22Rv1 (cell line): ENCODE data around the gene DCDC2.

Source experiments
- ZFX ChIP-seq: fragments of 450-650 bp; IDR thresholded peaks from 2 replicates; pipeline ENCODE4 v1.6.1; 2017; ENCODE audit warnings: antibody characterized with exemption, borderline replicate concordance
- TF ChIP-seq, protein P1 (sequence below): fragments of 450-650 bp; IDR thresholded peaks from 2 replicates; pipeline ENCODE4 v1.5.1; 2017; ENCODE audit warnings: mild to moderate bottlenecking

- TF ChIP-seq, protein P1, sequence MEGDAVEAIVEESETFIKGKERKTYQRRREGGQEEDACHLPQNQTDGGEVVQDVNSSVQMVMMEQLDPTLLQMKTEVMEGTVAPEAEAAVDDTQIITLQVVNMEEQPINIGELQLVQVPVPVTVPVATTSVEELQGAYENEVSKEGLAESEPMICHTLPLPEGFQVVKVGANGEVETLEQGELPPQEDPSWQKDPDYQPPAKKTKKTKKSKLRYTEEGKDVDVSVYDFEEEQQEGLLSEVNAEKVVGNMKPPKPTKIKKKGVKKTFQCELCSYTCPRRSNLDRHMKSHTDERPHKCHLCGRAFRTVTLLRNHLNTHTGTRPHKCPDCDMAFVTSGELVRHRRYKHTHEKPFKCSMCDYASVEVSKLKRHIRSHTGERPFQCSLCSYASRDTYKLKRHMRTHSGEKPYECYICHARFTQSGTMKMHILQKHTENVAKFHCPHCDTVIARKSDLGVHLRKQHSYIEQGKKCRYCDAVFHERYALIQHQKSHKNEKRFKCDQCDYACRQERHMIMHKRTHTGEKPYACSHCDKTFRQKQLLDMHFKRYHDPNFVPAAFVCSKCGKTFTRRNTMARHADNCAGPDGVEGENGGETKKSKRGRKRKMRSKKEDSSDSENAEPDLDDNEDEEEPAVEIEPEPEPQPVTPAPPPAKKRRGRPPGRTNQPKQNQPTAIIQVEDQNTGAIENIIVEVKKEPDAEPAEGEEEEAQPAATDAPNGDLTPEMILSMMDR: no peak
- no peak for TF ChIP-seq ZFX
Measured at GRCh38 chr6:24238700-24239099, 119.2 kb downstream of the DCDC2 start.
